Spleen (tissue), 11 donors: ENCODE results near the gene SCLT1. TPM values are rescaled to one million over a fixed set of nuclear protein-coding genes. Genes with fewer than 3 reads are reported as not detected.

Source experiments
- DNase-seq: peaks from one replicate; pipeline ENCODE4 v3.0.0-alpha.2; 2020
- H3K27ac ChIP-seq, 8 donors: fragments of 200-600 bp; sonication (generic) in 7 of 8; 1 replicate in 4 of 8; 2 replicates in 4 of 8; pipeline versions ENCODE4 v1.5.0 to v1.8.0; 2016 to 2021; ENCODE audit warnings: inconsistent platforms in 4 of 8, mild to moderate bottlenecking in 4 of 8, moderate library complexity in 1 of 8
- H3K27me3 ChIP-seq, 7 donors: fragments of 200-600 bp; sonication (generic) in 6 of 7; replicated peaks in 1 of 7; 1 replicate in 4 of 7; 2 replicates in 3 of 7; pipeline versions ENCODE4 v1.5.0 to v1.8.0; 2016 to 2021; ENCODE audit warnings: inconsistent platforms in 3 of 7, mild to moderate bottlenecking in 1 of 7
- H3K36me3 ChIP-seq, 6 donors: fragments of 200-600 bp; sonication (generic) in 5 of 6; 1 replicate in 4 of 6; 2 replicates in 2 of 6; pipeline versions ENCODE4 v1.5.0 to v1.8.0; 2016 to 2021; ENCODE audit warnings: inconsistent platforms in 2 of 6
- H3K4me1 ChIP-seq, 6 donors: fragments of 200-600 bp; sonication (generic) in 5 of 6; 1 replicate in 3 of 6; 2 replicates in 3 of 6; pipeline versions ENCODE4 v1.5.0 to v1.8.0; 2016 to 2021; ENCODE audit warnings: inconsistent platforms in 3 of 6
- H3K4me3 ChIP-seq, 8 donors: fragments of 200-600 bp; sonication (generic) in 7 of 8; 1 replicate in 4 of 8; 2 replicates in 4 of 8; pipeline versions ENCODE4 v1.5.0 to v1.8.0; 2016 to 2021; ENCODE audit warnings: inconsistent platforms in 4 of 8, mild to moderate bottlenecking in 4 of 8, moderate library complexity in 2 of 8
- H3K9me3 ChIP-seq, 8 donors: fragments of 200-600 bp; sonication (generic) in 7 of 8; 1 replicate in 4 of 8; 2 replicates in 4 of 8; pipeline versions ENCODE4 v1.5.0 to v1.8.0; 2016 to 2021; ENCODE audit warnings: inconsistent platforms in 4 of 8
- POLR2A ChIP-seq, 3 donors: fragments of 450-650 bp; IDR thresholded peaks; one replicate each; pipeline ENCODE4 v1.5.1; 2017; ENCODE audit warnings: antibody characterized with exemption in 3 of 3, mild to moderate bottlenecking in 1 of 3
- POLR2AphosphoS5 ChIP-seq, 3 donors: sonication (generic); formaldehyde crosslinking; IDR thresholded peaks; one replicate each; pipeline ENCODE4 v1.5.1; 2017; ENCODE audit warnings: antibody characterized with exemption in 3 of 3
- WGBS, 5 donors: extraction: QIAGEN DNeasy Blood & Tissue Kit in 3 of 5; methylation state at CpG; one replicate each; pipeline versions ENCODE4 v1.1.5 to v1.1.7; 2013 to 2018; 5-methylcytosine and 5-hydroxymethylcytosine counted together
- intact Hi-C: fragments of 100-400 bp; cut with DNase I; formaldehyde crosslinking; loops from one replicate; pipeline ENCODE4 v1.15.0; 2023; ENCODE audit warnings: low total_unique reads
- polyA plus RNA-seq, 3 donors: library from polyadenylated mRNA; stranded (reverse); fragments of 200-250 nt; gene quantifications; one replicate each; pipeline ENCODE4 v1.2.1, GENCODE V29; 2013
- total RNA-seq, 7 donors: library from RNA; depleted of rRNA in 3 of 7; stranded (reverse); fragments of >200 nt in 3 of 7; fragmentation: NEBNext Ultra II Directional in 4 of 7; extraction: Animal tissue kit (Norgen Biotek cat#: 25700) in 4 of 7; gene quantifications; one replicate each; pipeline versions ENCODE4 v1.1.0 to v1.2.1, GENCODE V29; 2016 to 2021
- TF ChIP-seq, protein P1 (sequence below), 11 experiments: fragments of 200-600 bp in 7 of 11; fragments of 450-650 bp in 4 of 11; sonication (generic) in 4 of 11; IDR thresholded peaks in 8 of 11; conservative IDR thresholded peaks in 3 of 11; 1 replicate in 7 of 11; 2 replicates in 4 of 11; pipeline versions ENCODE4 v1.4.0 to v1.8.0; 2016 to 2021; ENCODE audit warnings: antibody characterized with exemption in 11 of 11, inconsistent platforms in 4 of 11, mild to moderate bottlenecking in 1 of 11
- donor health status: healthy with polysubstance abuse.
- donor health status: DM: no; HTN: no; CAD: no; lungs with moderate emphysema.
- donor health status: DM: no; HTN: no; CAD: no.
- donor health status: Bipolar disorder and iron deficiency.
- donor health status: healthy.
- donor health status: DM: no; HTN: no; CAD: no.
- donor health status: DM: yes; HTN: yes; CAD: no.

The SCLT1 gene
- total and polyA plus RNA-seq, 10 donors = 6.7 to 43.7 (median 30.3) TPM

DNA sequence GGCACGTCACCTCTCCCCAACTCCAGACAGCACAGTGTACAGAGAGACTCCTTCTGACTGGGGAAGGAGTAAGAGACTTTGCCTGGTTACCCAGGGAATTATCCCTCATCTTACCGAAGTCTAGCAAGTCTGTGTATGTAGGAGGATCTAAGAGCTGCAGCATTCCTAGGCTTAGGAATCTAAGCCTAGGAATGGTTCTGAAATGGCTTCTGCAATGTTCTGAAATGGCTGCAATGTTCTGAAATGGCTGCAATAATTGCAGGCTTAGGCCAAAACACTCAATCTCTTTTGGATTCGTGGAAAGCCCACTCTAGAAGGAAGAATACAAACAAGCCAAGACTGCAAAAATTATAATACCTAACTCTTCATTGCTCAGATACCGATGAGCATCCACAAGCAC, 106.4 kb downstream of the SCLT1 start:
- Histone ChIP-seq H3K4me1 (no peaks in the 10 kb centered on the region), H3K27me3 (no peaks in the 10 kb centered on the region), H3K4me3 (no peak overlapping the region), H3K36me3 (peaks cover 0 to 75% (median 12%) of the 10 kb centered on the region in 6 donors), H3K27ac (no peak overlapping the region), H3K9me3 (peaks cover 0 to 12% (median 5%) of the 10 kb centered on the region in 8 donors)
- 97 to 99% (median 99%) methylated on average over 4 of the region's 4 CpGs for WGBS, 5 donors
- TF ChIP-seq, protein P1, sequence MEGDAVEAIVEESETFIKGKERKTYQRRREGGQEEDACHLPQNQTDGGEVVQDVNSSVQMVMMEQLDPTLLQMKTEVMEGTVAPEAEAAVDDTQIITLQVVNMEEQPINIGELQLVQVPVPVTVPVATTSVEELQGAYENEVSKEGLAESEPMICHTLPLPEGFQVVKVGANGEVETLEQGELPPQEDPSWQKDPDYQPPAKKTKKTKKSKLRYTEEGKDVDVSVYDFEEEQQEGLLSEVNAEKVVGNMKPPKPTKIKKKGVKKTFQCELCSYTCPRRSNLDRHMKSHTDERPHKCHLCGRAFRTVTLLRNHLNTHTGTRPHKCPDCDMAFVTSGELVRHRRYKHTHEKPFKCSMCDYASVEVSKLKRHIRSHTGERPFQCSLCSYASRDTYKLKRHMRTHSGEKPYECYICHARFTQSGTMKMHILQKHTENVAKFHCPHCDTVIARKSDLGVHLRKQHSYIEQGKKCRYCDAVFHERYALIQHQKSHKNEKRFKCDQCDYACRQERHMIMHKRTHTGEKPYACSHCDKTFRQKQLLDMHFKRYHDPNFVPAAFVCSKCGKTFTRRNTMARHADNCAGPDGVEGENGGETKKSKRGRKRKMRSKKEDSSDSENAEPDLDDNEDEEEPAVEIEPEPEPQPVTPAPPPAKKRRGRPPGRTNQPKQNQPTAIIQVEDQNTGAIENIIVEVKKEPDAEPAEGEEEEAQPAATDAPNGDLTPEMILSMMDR (IDR thresholded peaks at IDR 0.05 in 8 of 11, conservative IDR thresholded peaks at IDR 0.05 in 3 of 11) = no peak
- TF ChIP-seq POLR2AphosphoS5 (IDR thresholded peaks at IDR 0.05) (no peak), POLR2A (IDR thresholded peaks at IDR 0.05) (no peak)
- DNase-seq = no peak
- intact Hi-C loops = no loop called here

DNA sequence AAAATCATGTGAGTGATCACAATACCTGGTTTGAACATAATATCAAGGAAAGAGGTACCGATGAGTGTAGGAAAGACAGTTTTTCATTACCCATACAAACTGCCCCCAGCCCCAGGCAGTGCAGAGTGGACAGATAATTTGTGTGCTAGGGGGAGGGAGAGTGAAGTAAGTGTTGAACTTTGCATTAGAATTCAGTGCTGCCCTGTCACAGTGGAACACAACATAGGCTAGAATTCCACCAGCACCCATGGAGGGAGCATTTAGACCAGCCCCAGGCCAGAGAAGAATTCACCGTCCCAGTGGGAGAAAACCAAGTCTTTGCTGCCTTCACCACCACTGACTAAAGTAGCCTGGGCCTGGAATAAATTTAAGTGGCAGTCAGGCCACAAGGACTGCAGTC, 107.3 kb downstream of the SCLT1 start:
- intact Hi-C loops = no loop called here
- TF ChIP-seq POLR2A (IDR thresholded peaks at IDR 0.05) (no peak), POLR2AphosphoS5 (IDR thresholded peaks at IDR 0.05) (no peak)
- TF ChIP-seq, protein P1 (IDR thresholded peaks at IDR 0.05 in 8 of 11, conservative IDR thresholded peaks at IDR 0.05 in 3 of 11) = no peak
- Histone ChIP-seq H3K4me1 (no peaks in the 10 kb centered on the region), H3K27ac (no peak overlapping the region), H3K4me3 (no peak overlapping the region), H3K9me3 (peaks cover 0 to 12% (median 5%) of the 10 kb centered on the region in 8 donors), H3K27me3 (no peaks in the 10 kb centered on the region), H3K36me3 (peaks cover 0 to 72% (median 12%) of the 10 kb centered on the region in 6 donors)
- WGBS, 5 donors = 96 to 100% (median 98%) methylated on average over 2 of the region's 2 CpGs
- no peak for DNase-seq

DNA sequence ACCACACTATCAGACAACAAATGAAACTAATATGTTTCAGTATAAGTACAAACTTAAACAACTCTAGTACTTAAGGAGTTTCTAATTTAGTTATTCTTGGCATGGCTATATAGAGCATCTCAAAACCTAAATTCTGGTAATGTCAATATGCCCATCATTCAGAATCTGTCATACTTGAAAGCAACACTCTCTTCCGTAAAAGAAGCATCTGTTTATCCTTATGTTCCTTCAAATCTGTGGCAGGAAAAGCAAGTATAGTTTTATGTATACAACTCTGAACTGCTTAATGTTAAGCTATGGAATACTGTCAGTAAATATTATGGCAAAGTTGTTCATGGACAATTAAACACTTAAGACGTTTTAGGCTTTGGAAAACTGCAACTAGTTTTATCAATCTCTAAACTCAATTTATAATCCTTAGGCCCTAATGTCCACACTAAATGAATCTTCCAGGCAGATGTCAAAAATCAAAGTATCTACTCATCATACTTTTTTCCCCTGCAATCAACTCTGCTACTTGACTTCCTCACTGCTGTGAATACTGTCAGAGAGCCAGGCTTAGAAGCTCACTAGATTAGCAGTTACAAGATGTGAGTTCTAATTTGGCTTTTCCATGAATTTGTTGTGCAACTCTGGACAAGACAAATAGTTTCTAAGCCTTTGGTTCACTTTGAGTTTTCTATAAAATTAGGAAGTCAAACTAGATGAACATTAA, 109.4 kb downstream of the SCLT1 start:
- H3K9me3 ChIP-seq = peaks cover 0 to 8% (median 4%) of the 10 kb centered on the region in 8 donors
- 87 to 94% (median 92%) methylated on average over 2 of the region's 2 CpGs for WGBS, 5 donors
- H3K27ac ChIP-seq = no peak overlapping the region
- no peaks in the 10 kb centered on the region for H3K27me3 ChIP-seq
- H3K4me1 ChIP-seq = no peaks in the 10 kb centered on the region
- peaks cover 0 to 66% (median 12%) of the 10 kb centered on the region in 6 donors for H3K36me3 ChIP-seq
- no peak overlapping the region for H3K4me3 ChIP-seq
- TF ChIP-seq POLR2A (IDR thresholded peaks at IDR 0.05) = no peak
- TF ChIP-seq POLR2AphosphoS5 (IDR thresholded peaks at IDR 0.05) = no peak
- TF ChIP-seq, protein P1 (IDR thresholded peaks at IDR 0.05 in 8 of 11, conservative IDR thresholded peaks at IDR 0.05 in 3 of 11) = no peak
- intact Hi-C loops = no loop called here
- no peak for DNase-seq

- Histone ChIP-seq H3K4me1 (no peaks in the 10 kb centered on the region), H3K36me3 (peaks cover 0 to 52% (median 7%) of the 10 kb centered on the region in 6 donors), H3K9me3 (no peaks in the 10 kb centered on the region), H3K27me3 (no peaks in the 10 kb centered on the region), H3K27ac (no peak overlapping the region), H3K4me3 (no peak overlapping the region)
- TF ChIP-seq POLR2AphosphoS5 (IDR thresholded peaks at IDR 0.05) = no peak
- TF ChIP-seq, protein P1 (IDR thresholded peaks at IDR 0.05 in 8 of 11, conservative IDR thresholded peaks at IDR 0.05 in 3 of 11) = no peak
- no peak for TF ChIP-seq POLR2A (IDR thresholded peaks at IDR 0.05)
- intact Hi-C loops = no loop called here
- DNase-seq = no peak
- 89 to 93% (median 92%) methylated on average over 6 of the region's 6 CpGs for WGBS, 5 donors
Observed at GRCh38 chr4:128981377-128981776, 112.0 kb downstream of the SCLT1 start.
